ENCODE data around the gene PPTC7.
"Not testable (repeated sequence)": the region's sequence is repeated elsewhere in the genome, so short reads cannot be mapped to it uniquely, and the experiment has no call there.

Gene PPTC7

GRCh38 chr12:110533607-110534006, 49.5 kb downstream of the PPTC7 start:
- no peak for TF ChIP-seq CTCF (conservative IDR thresholded peaks at IDR 0.05)

GRCh38 chr12:110532644-110533043, 50.5 kb downstream of the PPTC7 start:
- no peak overlapping the region for H3K27ac ChIP-seq
- no peak for TF ChIP-seq CTCF (conservative IDR thresholded peaks at IDR 0.05)

More at GRCh38 chr12:110533607-110534006, 49.5 kb downstream of the PPTC7 start:
- no peak overlapping the region for H3K27ac ChIP-seq

DNA sequence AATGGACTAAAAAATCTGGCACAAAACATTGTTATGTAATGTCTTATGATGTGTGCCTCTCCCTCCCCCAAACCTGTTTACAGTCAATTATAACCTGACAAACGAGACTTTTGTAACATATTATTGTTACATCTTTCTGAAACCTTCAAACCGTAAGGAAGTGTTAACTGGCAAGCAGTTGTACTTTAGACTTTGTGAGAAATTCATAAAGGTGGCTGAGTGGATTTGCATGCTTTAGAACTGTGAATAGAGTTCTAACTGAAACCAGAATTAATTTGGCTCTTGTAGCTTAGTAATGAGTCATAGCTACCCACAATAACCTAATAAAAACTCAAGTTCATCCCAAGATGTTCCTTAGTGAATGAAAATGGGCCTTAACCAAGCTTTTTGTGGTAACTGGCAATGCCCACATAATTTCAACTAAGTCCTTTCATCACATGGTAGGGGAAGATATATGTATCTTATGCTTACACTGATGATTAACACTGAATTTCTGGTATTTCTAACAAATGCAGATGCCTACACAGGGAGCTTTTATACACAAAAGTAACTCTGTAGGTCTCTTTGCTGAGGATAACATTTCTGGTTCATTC, 51.3 kb downstream of the PPTC7 start:
- no peak for TF ChIP-seq CTCF (conservative IDR thresholded peaks at IDR 0.05)
- no peak overlapping the region for H3K27ac ChIP-seq

GRCh38 chr12:110530511-110530910, 52.6 kb downstream of the PPTC7 start:
- H3K27ac ChIP-seq = no peak overlapping the region

DNA sequence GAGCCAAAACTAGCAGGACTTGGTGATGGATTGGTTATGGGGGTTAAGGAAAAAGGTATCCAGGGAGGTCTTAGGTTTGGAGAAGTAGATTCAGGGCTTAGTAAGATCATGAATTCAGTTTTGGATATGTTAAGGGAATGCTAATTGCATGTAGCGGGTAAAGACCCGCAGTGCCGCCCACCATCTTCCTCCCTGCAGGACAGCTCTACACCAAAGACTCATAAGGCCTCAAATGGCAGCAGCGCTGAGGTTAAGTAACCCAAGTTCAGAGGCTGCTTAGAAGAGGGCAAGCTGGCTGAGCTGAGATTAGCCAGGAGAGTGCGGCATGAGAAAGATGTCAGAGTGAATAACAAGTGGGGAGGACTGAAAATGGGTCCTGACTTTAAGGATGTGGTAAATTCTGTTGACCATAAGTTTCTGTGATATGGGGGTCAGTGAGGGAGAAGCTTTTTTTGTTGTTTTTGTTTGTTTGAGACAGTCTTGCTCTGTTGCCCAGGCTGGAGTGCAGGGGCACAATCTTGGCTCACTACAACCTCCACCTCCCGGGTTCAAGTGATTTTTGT, 54.8 kb downstream of the PPTC7 start:
- no peak for TF ChIP-seq CTCF (conservative IDR thresholded peaks at IDR 0.05)
- no peak overlapping the region for H3K27ac ChIP-seq

More at GRCh38 chr12:110530511-110530910, 52.6 kb downstream of the PPTC7 start:
- TF ChIP-seq CTCF (conservative IDR thresholded peaks at IDR 0.05) = no peak

DNA sequence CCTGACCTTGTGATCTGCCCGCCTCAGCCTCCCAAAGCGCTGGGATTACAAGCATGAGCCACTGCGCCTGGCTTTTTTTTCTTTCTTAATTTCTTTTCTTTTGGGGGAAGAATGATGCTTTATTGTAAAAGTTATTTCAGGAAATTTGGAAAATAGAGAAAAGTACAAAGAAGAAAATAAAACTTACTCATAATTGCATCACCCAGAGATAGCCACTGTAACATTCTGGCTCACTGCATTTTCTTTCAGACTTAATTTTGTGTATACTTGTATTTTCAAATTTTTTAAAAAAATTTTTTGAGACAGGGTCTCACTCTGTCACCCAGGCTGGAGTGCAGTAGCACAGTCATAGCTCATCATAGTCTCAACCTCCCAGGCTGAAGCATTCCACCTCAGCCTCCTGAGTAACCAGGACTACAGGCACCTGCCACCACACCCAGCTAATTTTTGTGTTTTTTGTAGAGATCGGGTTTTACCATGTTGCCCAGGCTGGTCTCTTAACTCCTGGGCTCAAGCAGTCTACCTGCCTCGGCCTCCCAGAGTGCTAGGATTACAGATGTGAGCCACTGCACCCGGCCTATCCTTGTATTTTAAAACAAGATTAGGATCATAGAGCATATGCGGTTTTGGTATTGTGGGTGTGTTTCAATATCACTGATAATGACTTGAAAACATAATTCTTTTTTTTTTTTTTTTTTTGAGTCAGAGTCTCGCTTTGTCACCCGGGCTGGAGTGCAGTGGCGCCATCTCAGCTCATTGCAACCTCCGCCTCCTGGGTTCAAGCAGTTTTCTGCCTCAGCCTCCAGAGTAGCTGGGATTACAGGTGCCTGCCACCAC, 62.0 kb downstream of the PPTC7 start:
- H3K27ac ChIP-seq = not testable (repeated sequence)

DNA sequence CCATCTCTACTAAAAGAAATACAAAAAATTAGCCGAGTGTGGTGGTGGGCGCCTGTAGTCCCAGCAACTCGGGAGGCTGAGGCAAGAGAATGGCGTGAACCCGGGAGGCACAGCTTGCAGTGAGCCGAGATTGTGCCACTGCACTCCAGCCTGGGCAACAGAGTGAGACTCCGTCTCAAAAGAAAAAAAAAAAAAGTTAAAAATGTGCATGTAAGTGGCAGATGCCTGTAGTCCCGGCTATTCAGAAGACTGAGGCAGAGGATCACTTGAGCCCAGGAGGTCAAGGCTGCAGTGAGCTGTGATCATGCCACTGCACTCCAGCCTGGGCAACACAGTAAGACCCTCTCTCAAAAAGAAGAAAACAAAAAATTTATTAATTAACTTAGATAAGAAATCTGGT, 65.1 kb downstream of the PPTC7 start:
- not testable (repeated sequence) for H3K27ac ChIP-seq

DNA sequence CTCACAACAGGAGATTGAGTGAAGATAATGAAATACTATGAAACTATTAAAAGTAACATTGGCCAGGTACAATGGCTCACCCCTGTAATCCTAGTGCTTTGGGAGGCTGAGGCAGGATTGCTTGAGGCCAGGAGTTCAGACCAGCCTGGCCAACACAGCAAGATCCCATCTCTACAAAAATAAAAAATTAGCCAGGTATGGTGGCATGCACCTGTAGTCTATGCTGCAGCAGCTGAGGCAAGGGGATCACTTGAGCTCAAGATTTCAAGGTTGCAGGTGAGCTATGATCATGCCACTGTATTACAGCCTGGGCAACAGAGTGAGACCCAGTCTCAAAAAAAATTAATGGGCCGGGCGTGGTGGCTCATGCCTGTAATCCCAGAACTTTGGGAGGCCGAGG, 66.1 kb downstream of the PPTC7 start:
- no peak for TF ChIP-seq CTCF (conservative IDR thresholded peaks at IDR 0.05)
- no peak overlapping the region for H3K27ac ChIP-seq
